Ishikawa (cell line): ENCODE measurements around the gene KTN1.

Experiments used
- CEBPB ChIP-seq: IDR thresholded peaks from 2 replicates; pipeline ENCODE4 v1.6.1; 2012
- CREB1 ChIP-seq: IDR thresholded peaks from 2 replicates; pipeline ENCODE4 v1.6.1; 2012; ENCODE audit warnings: low read depth
- EGR1 ChIP-seq: IDR thresholded peaks from 2 replicates; pipeline ENCODE4 v1.6.1; 2012
- EP300 ChIP-seq: IDR thresholded peaks from 2 replicates; pipeline ENCODE4 v1.6.1; 2012; ENCODE audit warnings: borderline replicate concordance
- FOXM1 ChIP-seq: IDR thresholded peaks from 2 replicates; pipeline ENCODE4 v1.6.1; 2012; ENCODE audit warnings: low read depth, borderline replicate concordance
- MAX ChIP-seq: IDR thresholded peaks from 2 replicates; pipeline ENCODE4 v1.6.1; 2012
- NFIC ChIP-seq: IDR thresholded peaks from 2 replicates; pipeline ENCODE4 v1.6.1; 2012
- RAD21 ChIP-seq: IDR thresholded peaks from 2 replicates; pipeline ENCODE4 v1.6.1; 2012; ENCODE audit warnings: low read depth
- REST ChIP-seq: IDR thresholded peaks from 2 replicates; pipeline ENCODE4 v1.6.1; 2012; ENCODE audit warnings: low read depth, mild to moderate bottlenecking
- TAF1 ChIP-seq: IDR thresholded peaks from 2 replicates; pipeline ENCODE4 v1.6.1; 2012; ENCODE audit warnings: low read depth, mild to moderate bottlenecking
- TCF12 ChIP-seq: IDR thresholded peaks from 2 replicates; pipeline ENCODE4 v1.6.1; 2012; ENCODE audit warnings: low read depth
- TEAD4 ChIP-seq: IDR thresholded peaks from 2 replicates; pipeline ENCODE4 v1.6.1; 2012
- USF1 ChIP-seq: IDR thresholded peaks from 2 replicates; pipeline ENCODE4 v1.6.1; 2012
- YY1 ChIP-seq: IDR thresholded peaks from 2 replicates; pipeline ENCODE4 v1.6.1; 2012; ENCODE audit warnings: low read depth
- ZBTB7A ChIP-seq: IDR thresholded peaks from 2 replicates; pipeline ENCODE4 v1.6.1; 2012; ENCODE audit warnings: low read depth

Gene KTN1

GRCh38 chr14:55571125-55571889 is 8.7 kb upstream of the KTN1 start:
- TF ChIP-seq NFIC (no peak), TEAD4 (no peak), EGR1 (no peak), YY1 (no peak)

- TF ChIP-seq TEAD4 = no peak
- no peak for TF ChIP-seq NFIC
- no peak for TF ChIP-seq TCF12
- no peak for TF ChIP-seq USF1
- TF ChIP-seq MAX = no peak
- no peak for TF ChIP-seq FOXM1
- no peak for TF ChIP-seq RAD21
- TF ChIP-seq CREB1 = no peak
- no peak for TF ChIP-seq EGR1
- no peak for TF ChIP-seq EP300
- no peak for TF ChIP-seq TAF1
- TF ChIP-seq ZBTB7A = no peak
- TF ChIP-seq CEBPB = no peak
- TF ChIP-seq YY1 = no peak
Measured at GRCh38 chr14:55572578-55572977, 7.4 kb upstream of the KTN1 start.

- TF ChIP-seq MAX (no peak), EP300 (no peak), FOXM1 (no peak), TEAD4 (no peak), CEBPB (no peak), RAD21 (no peak)
Measured at GRCh38 chr14:55574988-55575387, 5.0 kb upstream of the KTN1 start.

GRCh38 chr14:55577229-55577628 is 2.8 kb upstream of the KTN1 start:
- no peak for TF ChIP-seq ZBTB7A
- TF ChIP-seq YY1 = no peak
- no peak for TF ChIP-seq CEBPB
- no peak for TF ChIP-seq REST

GRCh38 chr14:55578511-55578910 is 1.5 kb upstream of the KTN1 start:
- TF ChIP-seq EGR1 = no peak
- TF ChIP-seq CEBPB = no peak
- TF ChIP-seq ZBTB7A = no peak
- TF ChIP-seq USF1 = no peak
- no peak for TF ChIP-seq CREB1
- TF ChIP-seq RAD21 = no peak
- TF ChIP-seq EP300 = no peak
- TF ChIP-seq FOXM1 = no peak
- TF ChIP-seq REST = no peak
- TF ChIP-seq TAF1 = no peak
- no peak for TF ChIP-seq YY1
- no peak for TF ChIP-seq TEAD4
- TF ChIP-seq MAX = no peak
- no peak for TF ChIP-seq NFIC
- no peak for TF ChIP-seq TCF12
